HG02973 (cell line): Measurements from ENCODE around the gene ABCC10.
"Not testable (repeated sequence)": the region's sequence is repeated elsewhere in the genome, so short reads cannot be mapped to it uniquely, and the experiment has no call there.

Experiments used
- ATAC-seq: cut with Tn5 transposase; IDR thresholded peaks from one replicate; pipeline ENCODE4 v1.9.1; 2021; ENCODE audit warnings: moderate library complexity; ENCODE audit not compliant: unreplicated experiment

ABCC10 gene

GRCh38 chr6:43494321-43494720 lies 67.0 kb downstream of the ABCC10 start:
- no peak for ATAC-seq

GRCh38 chr6:43494766-43495165 lies 67.4 kb downstream of the ABCC10 start:
- ATAC-seq: no peak

- no peak for ATAC-seq
Observed at GRCh38 chr6:43495409-43495941, 68.1 kb downstream of the ABCC10 start.

GRCh38 chr6:43496370-43497128 lies 69.2 kb downstream of the ABCC10 start:
- no peak for ATAC-seq

GRCh38 chr6:43497129-43497396 lies 69.7 kb downstream of the ABCC10 start:
- no peak for ATAC-seq

- ATAC-seq: no peak
Observed at GRCh38 chr6:43497689-43498088, 70.3 kb downstream of the ABCC10 start.

GRCh38 chr6:43498291-43498690 lies 71.0 kb downstream of the ABCC10 start:
- ATAC-seq: not testable (repeated sequence)

GRCh38 chr6:43499028-43499815 lies 71.9 kb downstream of the ABCC10 start:
- ATAC-seq: no peak
